Vagina (tissue), 2 donors: ENCODE data around the gene TBX18. TPM values are rescaled to one million over a fixed set of nuclear protein-coding genes. Genes with fewer than 3 reads are reported as not detected.
A peak's percentile ranks its signal among the peaks of the same experiment; 100 is the strongest.

Source experiments
- DNase-seq, 2 donors: peaks; one replicate each; pipeline ENCODE4 v3.0.0-alpha.2; 2017; ENCODE audit errors: extremely low spot score in 2 of 2
- H3K27ac ChIP-seq: fragments of 200-600 bp; sonication (generic); one replicate; pipeline ENCODE4 v1.5.1; 2019
- H3K27me3 ChIP-seq: fragments of 200-600 bp; sonication (generic); one replicate; pipeline ENCODE4 v1.5.1; 2019
- H3K36me3 ChIP-seq, 2 donors: fragments of 200-600 bp; sonication (generic); one replicate each; pipeline ENCODE4 v1.5.1; 2017 to 2019
- H3K4me1 ChIP-seq: fragments of 200-600 bp; sonication (generic); one replicate; pipeline ENCODE4 v1.5.1; 2019
- H3K4me3 ChIP-seq, 2 donors: fragments of 200-600 bp; sonication (generic); 1 replicate in 1 of 2; 2 replicates in 1 of 2; pipeline ENCODE4 v1.5.1; 2016 to 2019
- H3K9me3 ChIP-seq: fragments of 200-600 bp; sonication (generic); one replicate; pipeline ENCODE4 v1.5.1; 2019
- POLR2A ChIP-seq, 2 donors: fragments of 450-650 bp; IDR thresholded peaks; one replicate each; pipeline ENCODE4 v1.6.1; 2017; ENCODE audit warnings: antibody characterized with exemption in 2 of 2, mild to moderate bottlenecking in 2 of 2, moderate library complexity in 2 of 2
- POLR2AphosphoS5 ChIP-seq, 2 donors: sonication (generic); formaldehyde crosslinking; IDR thresholded peaks; one replicate each; pipeline ENCODE4 v1.9.0; 2017; ENCODE audit warnings: antibody characterized with exemption in 2 of 2, mild to moderate bottlenecking in 2 of 2, low read depth in 1 of 2; ENCODE audit not compliant: insufficient read depth in 1 of 2
- intact Hi-C: fragments of 100-400 bp; cut with DNase I; formaldehyde crosslinking; loops from one replicate; pipeline ENCODE4 v1.15.1; 2023
- total RNA-seq: library from RNA; depleted of rRNA; stranded (reverse); fragments of >200 nt; gene quantifications from one replicate; pipeline ENCODE4 v1.2.3, GENCODE V29; 2016
- TF ChIP-seq, protein P1 (sequence below), 3 experiments: fragments of 450-650 bp in 2 of 3; fragments of 200-600 bp in 1 of 3; sonication (generic) in 1 of 3; IDR thresholded peaks; one replicate each; pipeline ENCODE4 v1.5.1; 2017 to 2019; ENCODE audit warnings: antibody characterized with exemption in 3 of 3, mild to moderate bottlenecking in 2 of 3, moderate library complexity in 2 of 3

The TBX18 gene
- total RNA-seq, 1 donor from 2014 or later, result 9.8 TPM

DNA sequence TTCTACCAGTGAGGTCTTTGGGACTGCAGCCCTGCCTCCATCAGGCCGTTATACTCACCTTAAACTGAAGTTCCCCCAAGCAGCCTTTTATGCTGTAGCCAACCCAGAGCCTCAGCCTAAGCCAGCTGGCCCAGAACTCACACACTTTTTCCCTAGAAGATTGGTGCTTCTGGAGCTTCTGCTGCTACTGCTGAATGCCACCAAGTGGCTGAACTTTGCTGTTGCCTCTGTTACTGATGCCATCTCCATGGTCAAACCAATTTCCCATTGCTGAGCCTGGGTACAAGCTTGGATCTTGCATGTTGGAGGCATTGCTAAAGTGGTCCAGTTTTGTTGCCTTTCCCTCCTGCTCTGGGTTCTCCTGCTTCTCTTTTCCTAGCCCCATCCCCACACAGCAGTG lies 15.0 kb upstream of the TBX18 start:
- Histone ChIP-seq H3K27me3 (peaks cover 6% of the 10 kb centered on the region), H3K36me3 (no peaks in the 10 kb centered on the region), H3K27ac (no peak overlapping the region), H3K4me3 (no peak overlapping the region), H3K9me3 (no peaks in the 10 kb centered on the region), H3K4me1 (peaks cover 7% of the 10 kb centered on the region)
- intact Hi-C loops, result no loop called here
- TF ChIP-seq POLR2AphosphoS5 (IDR thresholded peaks at IDR 0.05; ENCODE audit: insufficient read depth in 1 of 2, low read depth in 1 of 2), result no peak
- TF ChIP-seq, protein P1, sequence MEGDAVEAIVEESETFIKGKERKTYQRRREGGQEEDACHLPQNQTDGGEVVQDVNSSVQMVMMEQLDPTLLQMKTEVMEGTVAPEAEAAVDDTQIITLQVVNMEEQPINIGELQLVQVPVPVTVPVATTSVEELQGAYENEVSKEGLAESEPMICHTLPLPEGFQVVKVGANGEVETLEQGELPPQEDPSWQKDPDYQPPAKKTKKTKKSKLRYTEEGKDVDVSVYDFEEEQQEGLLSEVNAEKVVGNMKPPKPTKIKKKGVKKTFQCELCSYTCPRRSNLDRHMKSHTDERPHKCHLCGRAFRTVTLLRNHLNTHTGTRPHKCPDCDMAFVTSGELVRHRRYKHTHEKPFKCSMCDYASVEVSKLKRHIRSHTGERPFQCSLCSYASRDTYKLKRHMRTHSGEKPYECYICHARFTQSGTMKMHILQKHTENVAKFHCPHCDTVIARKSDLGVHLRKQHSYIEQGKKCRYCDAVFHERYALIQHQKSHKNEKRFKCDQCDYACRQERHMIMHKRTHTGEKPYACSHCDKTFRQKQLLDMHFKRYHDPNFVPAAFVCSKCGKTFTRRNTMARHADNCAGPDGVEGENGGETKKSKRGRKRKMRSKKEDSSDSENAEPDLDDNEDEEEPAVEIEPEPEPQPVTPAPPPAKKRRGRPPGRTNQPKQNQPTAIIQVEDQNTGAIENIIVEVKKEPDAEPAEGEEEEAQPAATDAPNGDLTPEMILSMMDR (IDR thresholded peaks at IDR 0.05), result no peak
- TF ChIP-seq POLR2A (IDR thresholded peaks at IDR 0.05), result no peak
- no peak for DNase-seq

DNA sequence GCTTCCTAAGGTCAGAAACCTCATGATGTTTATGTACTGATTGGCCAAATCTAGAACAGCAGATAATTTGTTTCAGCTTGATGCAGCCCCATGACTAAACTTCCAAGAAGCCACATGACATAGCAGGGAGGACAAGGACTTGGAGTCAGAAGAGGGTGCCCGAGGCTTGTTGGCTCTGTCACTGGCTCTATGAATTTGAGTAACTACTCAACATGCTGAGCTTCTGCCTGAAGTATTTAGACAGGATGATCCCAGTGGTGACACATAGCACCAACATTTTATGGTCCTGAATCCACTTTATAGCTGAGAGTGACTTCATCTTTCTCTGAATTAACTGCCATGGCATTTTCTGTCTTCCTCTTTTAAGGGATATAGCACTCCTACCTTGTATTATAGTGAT lies 13.5 kb upstream of the TBX18 start:
- H3K27me3 ChIP-seq, result peaks cover 17% of the 10 kb centered on the region
- no peak overlapping the region for H3K27ac ChIP-seq
- intact Hi-C loops, result no loop called here
- peaks cover 20% of the 10 kb centered on the region for H3K4me1 ChIP-seq
- H3K9me3 ChIP-seq, result no peaks in the 10 kb centered on the region
- no peak for TF ChIP-seq POLR2A (IDR thresholded peaks at IDR 0.05)
- TF ChIP-seq, protein P1 (IDR thresholded peaks at IDR 0.05), result no peak
- no peak for TF ChIP-seq POLR2AphosphoS5 (IDR thresholded peaks at IDR 0.05; ENCODE audit: insufficient read depth in 1 of 2, low read depth in 1 of 2)
- DNase-seq, result no peak
- no peaks in the 10 kb centered on the region for H3K36me3 ChIP-seq
- no peak overlapping the region for H3K4me3 ChIP-seq

DNA sequence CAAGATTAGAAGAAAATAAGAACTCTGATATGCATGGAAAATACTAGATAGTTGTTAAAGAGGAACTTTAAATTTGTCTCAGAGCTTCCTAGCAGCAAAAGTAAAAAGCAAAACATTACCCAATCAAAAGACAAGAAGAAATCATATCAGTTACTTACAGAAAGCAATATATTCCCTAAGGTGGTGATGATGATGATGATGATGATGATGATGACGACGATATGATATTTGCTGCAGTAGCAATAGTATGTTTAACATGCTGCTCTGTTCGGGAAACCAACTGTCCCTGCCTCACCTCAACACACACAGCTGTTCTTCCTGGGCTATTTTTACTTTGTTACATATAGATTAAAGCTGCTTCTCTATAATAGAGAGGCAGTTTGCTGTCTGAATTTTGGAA lies 12.0 kb upstream of the TBX18 start:
- Histone ChIP-seq H3K4me1 (peaks cover 20% of the 10 kb centered on the region), H3K4me3 (no peak overlapping the region), H3K36me3 (no peaks in the 10 kb centered on the region), H3K27ac (no peak overlapping the region), H3K27me3 (peaks cover 17% of the 10 kb centered on the region), H3K9me3 (no peaks in the 10 kb centered on the region)
- intact Hi-C loops, result no loop called here
- no peak for TF ChIP-seq POLR2A (IDR thresholded peaks at IDR 0.05)
- TF ChIP-seq, protein P1 (IDR thresholded peaks at IDR 0.05), result no peak
- TF ChIP-seq POLR2AphosphoS5 (IDR thresholded peaks at IDR 0.05; ENCODE audit: insufficient read depth in 1 of 2, low read depth in 1 of 2), result no peak
- no peak for DNase-seq

DNA sequence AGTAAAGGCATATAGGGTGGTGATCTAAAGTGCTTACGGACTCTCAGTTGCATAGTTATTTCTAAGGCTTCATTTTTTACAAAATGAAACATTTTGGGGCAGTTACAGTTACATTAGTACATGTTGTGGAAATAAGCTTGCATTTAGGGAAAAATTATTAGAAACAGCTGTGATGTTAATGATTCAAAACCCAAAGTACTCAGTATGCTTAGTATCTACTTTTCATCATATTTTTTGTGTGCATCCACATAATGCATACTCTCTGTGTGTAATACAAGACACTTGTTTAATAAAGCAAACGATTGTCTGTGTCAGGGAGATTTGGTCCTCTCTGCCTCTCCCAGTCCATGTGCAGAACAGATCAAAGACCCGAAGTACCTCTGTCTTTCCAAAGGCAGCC lies 11.4 kb upstream of the TBX18 start:
- H3K4me1 ChIP-seq, result peaks cover 20% of the 10 kb centered on the region
- no peaks in the 10 kb centered on the region for H3K36me3 ChIP-seq
- TF ChIP-seq, protein P1 (IDR thresholded peaks at IDR 0.05), result no peak
- peaks cover 17% of the 10 kb centered on the region for H3K27me3 ChIP-seq
- H3K27ac ChIP-seq, result no peak overlapping the region
- H3K9me3 ChIP-seq, result no peaks in the 10 kb centered on the region
- no peak for DNase-seq
- intact Hi-C loops, result no loop called here
- no peak overlapping the region for H3K4me3 ChIP-seq

DNA sequence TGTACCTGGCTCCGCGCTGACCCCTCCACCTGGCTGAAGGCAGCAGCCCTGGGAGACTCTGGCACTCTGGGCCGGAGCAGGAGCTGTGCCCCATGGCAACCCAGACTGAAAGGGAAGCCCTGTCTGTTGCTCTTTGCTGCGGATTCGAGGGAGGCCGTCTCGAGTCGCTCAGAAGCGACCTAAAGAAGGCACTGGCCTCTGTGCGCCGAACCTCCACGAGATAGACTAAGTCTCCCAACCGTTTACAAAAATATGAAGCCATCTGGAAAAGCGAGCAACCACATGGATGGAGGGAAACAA lies 10.5 kb upstream of the TBX18 start:
- Histone ChIP-seq H3K9me3 (no peaks in the 10 kb centered on the region), H3K4me1 (peaks cover 20% of the 10 kb centered on the region), H3K27ac (no peak overlapping the region), H3K4me3 (peak overlapping the region in 1 of 2 donors; percentile 45), H3K36me3 (no peaks in the 10 kb centered on the region), H3K27me3 (peaks cover 17% of the 10 kb centered on the region)
- intact Hi-C loops, result no loop called here
- TF ChIP-seq POLR2A (IDR thresholded peaks at IDR 0.05), result no peak
- no peak for TF ChIP-seq POLR2AphosphoS5 (IDR thresholded peaks at IDR 0.05; ENCODE audit: insufficient read depth in 1 of 2, low read depth in 1 of 2)
- DNase-seq, result no peak
